A549 (cell line): ENCODE results near the gene DDX47.

Source experiments
- CHD2 ChIP-seq: fragments of 150-350 bp; IDR thresholded peaks from 2 replicates; pipeline ENCODE4 v1.6.1; 2014; ENCODE audit warnings: low read length; ENCODE audit not compliant: partially characterized antibody
- CTCF ChIP-seq: fragments of >200 bp; sonication (Bioruptor Twin); formaldehyde crosslinking; IDR thresholded peaks from 3 replicates; pipeline ENCODE4 v1.5.1; 2016
- EP300 ChIP-seq, 2 experiments: fragments of >200 bp; sonication (Bioruptor Twin); formaldehyde crosslinking; IDR thresholded peaks; 2 replicates in 1 of 2; 3 replicates in 1 of 2; pipeline ENCODE4 v1.6.1; 2016 to 2017
- JUN ChIP-seq, 2 experiments: fragments of >200 bp; sonication (Bioruptor Twin); formaldehyde crosslinking; IDR thresholded peaks; 2 replicates in 1 of 2; 3 replicates in 1 of 2; pipeline ENCODE4 v1.6.1; 2016 to 2017
- TP53 ChIP-seq: fragments of 250-450 bp; sonication (Bioruptor Pico); IDR thresholded peaks from 2 replicates; pipeline ENCODE4 v1.5.0; 2021; ENCODE audit warnings: mild to moderate bottlenecking, moderate library complexity

GRCh38 chr12:12784911-12785814 is 28.0 kb upstream of the DDX47 start, which contains the start of gene APOLD1:
- TF ChIP-seq CHD2 (no peak), CTCF (no peak), EP300 (IDR thresholded peaks at IDR 0.05) (no peak), TP53 (CRISPR knock-in tag) (no peak), JUN (IDR thresholded peaks at IDR 0.05) (no peak)
